Measurements from ENCODE around the gene ZNF141.
"Not testable (repeated sequence)": the region's sequence is repeated elsewhere in the genome, so short reads cannot be mapped to it uniquely, and the experiment has no call there.

ZNF141 gene

GRCh38 chr4:337143-337931 is at the start of gene ZNF141:
TSS of gene ZNF141 (plus strand) at chr4:337814. CDS start at chr4:337984, 170 bp downstream.
- peak; percentile 87 to 90 for DNase-seq

GRCh38 chr4:288891-289290 is 48.7 kb upstream of the ZNF141 start:
- no peak for DNase-seq

- no peak for DNase-seq
Measured at GRCh38 chr4:294732-295131, 42.9 kb upstream of the ZNF141 start.

- no peak for DNase-seq
Measured at GRCh38 chr4:302381-302780, 35.2 kb upstream of the ZNF141 start.

GRCh38 chr4:304516-304915 is 33.1 kb upstream of the ZNF141 start:
- DNase-seq, result not testable (repeated sequence)

GRCh38 chr4:304969-305680 is 32.5 kb upstream of the ZNF141 start, which contains the start of gene ZNF732:
TSS of gene ZNF732 (minus strand) at chr4:305474. CDS start at chr4:305310, 164 bp downstream.
- DNase-seq, result no peak

- no peak for DNase-seq
Measured at GRCh38 chr4:306551-306961, 31.1 kb upstream of the ZNF141 start.

- no peak for DNase-seq
Measured at GRCh38 chr4:309807-310206, 27.8 kb upstream of the ZNF141 start.

GRCh38 chr4:314296-314903 is 23.2 kb upstream of the ZNF141 start:
- DNase-seq, result no peak

- DNase-seq, result no peak
Measured at GRCh38 chr4:328729-329128, 8.9 kb upstream of the ZNF141 start.

GRCh38 chr4:335515-335914 is 2.1 kb upstream of the ZNF141 start:
- DNase-seq, result no peak

- no peak for DNase-seq
Measured at GRCh38 chr4:336099-336892, 1.3 kb upstream of the ZNF141 start.

GRCh38 chr4:336893-337142 is 796 bp upstream of the ZNF141 start:
- DNase-seq, result peak in 1 of 2 donors; percentile 8

GRCh38 chr4:337932-338758 is 531 bp downstream of the ZNF141 start:
- DNase-seq, result peak; percentile 63 to 69

- peak in 1 of 2 donors; percentile 4 for DNase-seq
Measured at GRCh38 chr4:338759-339097, 1.1 kb downstream of the ZNF141 start.

GRCh38 chr4:340011-340410 is 2.4 kb downstream of the ZNF141 start:
- DNase-seq, result no peak

GRCh38 chr4:373062-373839 is 35.6 kb downstream of the ZNF141 start:
- no peak for DNase-seq

GRCh38 chr4:374298-375160 is 36.9 kb downstream of the ZNF141 start:
- no peak for DNase-seq

GRCh38 chr4:384311-385010 is 46.8 kb downstream of the ZNF141 start:
- no peak for DNase-seq
